Measurements from ENCODE around the gene FAM114A1. TPM values are rescaled to one million over a fixed set of nuclear protein-coding genes. Genes with fewer than 3 reads are reported as not detected.

Gene FAM114A1
- total and polyA plus RNA-seq, 4 donors: 22.1 to 108 (median 53.9) TPM

DNA sequence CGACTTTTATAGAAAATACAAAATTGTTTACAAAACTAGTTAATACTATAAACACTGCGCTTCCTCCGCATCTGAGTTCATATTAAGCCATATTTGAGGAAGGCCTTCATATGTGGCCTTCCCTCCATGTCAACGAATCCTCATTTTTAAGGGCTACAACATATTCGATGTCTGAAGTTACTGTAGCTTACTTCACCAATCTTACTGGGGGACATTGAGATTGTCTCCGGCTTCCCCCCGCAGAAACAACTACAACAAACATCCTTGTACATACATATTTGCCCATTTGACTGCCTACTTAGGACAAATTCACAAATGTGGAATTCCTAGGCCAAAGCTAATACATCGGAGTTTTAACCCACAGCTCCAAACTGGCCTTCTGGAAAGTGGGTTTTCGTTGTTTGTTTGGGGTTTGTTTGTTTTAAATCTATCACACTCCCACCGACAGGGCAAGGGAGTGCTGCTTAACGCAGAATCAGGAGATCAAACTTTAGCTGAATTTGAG, 581 bp upstream of the FAM114A1 start:
- DNase-seq (ENCODE audit: low spot score): no peak
- Histone ChIP-seq H3K9ac (ENCODE audit: low read depth in 1 of 2, low read length in 2 of 2) (peak overlapping the region; percentile 47 to 97), H3K27ac (ENCODE audit: low read depth in 1 of 2, low read length in 2 of 2) (peak overlapping the region; percentile 67 to 76), H3K36me3 (ENCODE audit: control insufficient read depth in 4 of 4, insufficient read depth in 3 of 4, low read depth in 1 of 4, low read length in 3 of 4) (peaks cover 0 to 10% (median 2%) of the 10 kb centered on the region in 4 donors), H3K27me3 (ENCODE audit: control insufficient read depth in 4 of 4, insufficient read depth in 4 of 4, low read length in 3 of 4) (no peaks in the 10 kb centered on the region), H3K9me3 (ENCODE audit: control insufficient read depth in 4 of 4, low read length in 3 of 4) (no peaks in the 10 kb centered on the region), H3K4me3 (ENCODE audit: low read depth in 1 of 3, low read length in 3 of 3) (peak overlapping the region; percentile 33 to 83 (median 60)), H3K4me1 (ENCODE audit: control insufficient read depth in 4 of 4, insufficient read depth in 4 of 4, low read length in 3 of 4) (peaks cover 6 to 40% (median 22%) of the 10 kb centered on the region in 4 donors)
- TF ChIP-seq HNF4A (conservative IDR thresholded peaks at IDR 0.05) (peak in 1 of 2 donors; percentile 14), YY1 (IDR thresholded peaks at IDR 0.05) (peak; percentile 25), FOXA1 (IDR thresholded peaks at IDR 0.05) (no peak), SP1 (IDR thresholded peaks at IDR 0.05) (no peak)
- TF ChIP-seq, protein P1, sequence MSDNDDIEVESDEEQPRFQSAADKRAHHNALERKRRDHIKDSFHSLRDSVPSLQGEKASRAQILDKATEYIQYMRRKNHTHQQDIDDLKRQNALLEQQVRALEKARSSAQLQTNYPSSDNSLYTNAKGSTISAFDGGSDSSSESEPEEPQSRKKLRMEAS (IDR thresholded peaks at IDR 0.05): no peak
- WGBS: 41% methylated on average over 11 of the region's 11 CpGs

GRCh38 chr4:38868059-38868960, 704 bp downstream of the FAM114A1 start:
- no peaks in the 10 kb centered on the region for H3K9me3 ChIP-seq (ENCODE audit: control insufficient read depth in 4 of 4, low read length in 3 of 4)
- TF ChIP-seq RXRA (IDR thresholded peaks at IDR 0.05) (peak; percentile 48 to 50), HNF4A (conservative IDR thresholded peaks at IDR 0.05) (peak; percentile 12 to 22), YY1 (IDR thresholded peaks at IDR 0.05) (no peak), NR2F2 (IDR thresholded peaks at IDR 0.05) (peak; percentile 70)
- H3K27ac ChIP-seq (ENCODE audit: low read depth in 1 of 2, low read length in 2 of 2): peak overlapping the region; percentile 93 to 98
- WGBS: 15% methylated on average over 30 of the region's 30 CpGs
- H3K4me3 ChIP-seq (ENCODE audit: low read depth in 1 of 3, low read length in 3 of 3): peak overlapping the region; percentile 60 to 83 (median 67)
- no peaks in the 10 kb centered on the region for H3K27me3 ChIP-seq (ENCODE audit: control insufficient read depth in 4 of 4, insufficient read depth in 4 of 4, low read length in 3 of 4)
- peak overlapping the region; percentile 74 to 78 for H3K9ac ChIP-seq (ENCODE audit: low read depth in 1 of 2, low read length in 2 of 2)
- H3K4me1 ChIP-seq (ENCODE audit: control insufficient read depth in 4 of 4, insufficient read depth in 4 of 4, low read length in 3 of 4): peaks cover 7 to 51% (median 30%) of the 10 kb centered on the region in 4 donors
- H3K36me3 ChIP-seq (ENCODE audit: control insufficient read depth in 4 of 4, insufficient read depth in 3 of 4, low read depth in 1 of 4, low read length in 3 of 4): peaks cover 0 to 10% (median 2%) of the 10 kb centered on the region in 4 donors
- peak; percentile 48 for DNase-seq (ENCODE audit: low spot score)

DNA sequence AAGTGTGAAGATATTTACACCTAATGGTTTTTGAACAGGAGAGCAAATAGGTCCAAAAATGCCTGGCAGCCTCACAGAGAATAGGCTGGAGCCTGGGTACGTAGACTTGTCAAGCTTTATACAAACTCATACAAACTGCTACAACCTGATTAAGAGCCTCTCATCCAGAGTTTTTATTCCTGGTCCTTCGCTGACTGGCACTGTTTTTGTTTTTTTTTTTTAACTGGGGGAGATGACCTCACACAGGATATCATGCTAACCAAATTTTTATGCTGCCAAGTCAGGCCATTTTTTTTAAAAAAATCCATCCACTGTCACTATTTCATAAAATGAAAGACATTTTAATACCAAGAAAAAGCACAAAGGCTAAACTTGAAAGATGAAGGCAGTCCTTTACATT, 1.9 kb downstream of the FAM114A1 start:
- peaks cover 7 to 63% (median 36%) of the 10 kb centered on the region in 4 donors for H3K4me1 ChIP-seq (ENCODE audit: control insufficient read depth in 4 of 4, insufficient read depth in 4 of 4, low read length in 3 of 4)
- WGBS: 31% methylated on average over 2 of the region's 2 CpGs
- H3K9ac ChIP-seq (ENCODE audit: low read depth in 1 of 2, low read length in 2 of 2): no peak overlapping the region

More for the DNA sequence above, 1.9 kb downstream of the FAM114A1 start:
- no peak for DNase-seq (ENCODE audit: low spot score)
- peak overlapping the region; percentile 93 to 98 for H3K27ac ChIP-seq (ENCODE audit: low read depth in 1 of 2, low read length in 2 of 2)
- H3K36me3 ChIP-seq (ENCODE audit: control insufficient read depth in 4 of 4, insufficient read depth in 3 of 4, low read depth in 1 of 4, low read length in 3 of 4): peaks cover 0 to 10% (median 2%) of the 10 kb centered on the region in 4 donors
- H3K27me3 ChIP-seq (ENCODE audit: control insufficient read depth in 4 of 4, insufficient read depth in 4 of 4, low read length in 3 of 4): no peaks in the 10 kb centered on the region
- H3K9me3 ChIP-seq (ENCODE audit: control insufficient read depth in 4 of 4, low read length in 3 of 4): no peaks in the 10 kb centered on the region
- peak overlapping the region in 2 of 3 donors; percentile 3 to 83 for H3K4me3 ChIP-seq (ENCODE audit: low read depth in 1 of 3, low read length in 3 of 3)
- TF ChIP-seq RAD21 (IDR thresholded peaks at IDR 0.05) (no peak), NR2F2 (IDR thresholded peaks at IDR 0.05) (no peak), CTCF (IDR thresholded peaks at IDR 0.05; ENCODE audit: low read depth, low read length, missing input control) (no peak), YY1 (IDR thresholded peaks at IDR 0.05) (no peak), EGR1 (IDR thresholded peaks at IDR 0.05; ENCODE audit: low read depth in 2 of 2) (no peak), SP1 (IDR thresholded peaks at IDR 0.05) (no peak), HNF4G (IDR thresholded peaks at IDR 0.05) (no peak), FOXA1 (IDR thresholded peaks at IDR 0.05) (no peak), RXRA (IDR thresholded peaks at IDR 0.05) (no peak), JUND (IDR thresholded peaks at IDR 0.05) (no peak), FOXA2 (IDR thresholded peaks at IDR 0.05) (no peak)

All from liver (tissue), 9 donors.